ENCODE data around the gene STXBP6.

DNA sequence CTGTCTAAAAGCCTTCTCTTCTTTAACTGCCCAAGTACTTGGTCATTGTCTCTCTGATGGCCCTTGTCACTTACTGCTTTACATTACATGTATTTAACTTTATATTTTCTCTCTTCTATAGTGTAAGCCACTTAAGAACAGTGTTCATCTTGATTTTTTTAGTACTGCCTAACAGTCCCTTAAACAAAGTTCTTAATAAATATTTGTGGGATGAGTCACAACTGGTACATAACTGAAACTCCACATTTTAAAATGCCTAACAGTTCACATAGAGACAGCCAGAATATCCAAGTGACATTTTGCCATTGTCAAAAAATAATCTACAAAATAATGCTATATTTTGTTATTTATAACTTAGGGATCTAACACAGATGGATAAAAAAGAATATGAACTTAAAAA, 146.6 kb downstream of the STXBP6 start:
- TF ChIP-seq, protein P1, sequence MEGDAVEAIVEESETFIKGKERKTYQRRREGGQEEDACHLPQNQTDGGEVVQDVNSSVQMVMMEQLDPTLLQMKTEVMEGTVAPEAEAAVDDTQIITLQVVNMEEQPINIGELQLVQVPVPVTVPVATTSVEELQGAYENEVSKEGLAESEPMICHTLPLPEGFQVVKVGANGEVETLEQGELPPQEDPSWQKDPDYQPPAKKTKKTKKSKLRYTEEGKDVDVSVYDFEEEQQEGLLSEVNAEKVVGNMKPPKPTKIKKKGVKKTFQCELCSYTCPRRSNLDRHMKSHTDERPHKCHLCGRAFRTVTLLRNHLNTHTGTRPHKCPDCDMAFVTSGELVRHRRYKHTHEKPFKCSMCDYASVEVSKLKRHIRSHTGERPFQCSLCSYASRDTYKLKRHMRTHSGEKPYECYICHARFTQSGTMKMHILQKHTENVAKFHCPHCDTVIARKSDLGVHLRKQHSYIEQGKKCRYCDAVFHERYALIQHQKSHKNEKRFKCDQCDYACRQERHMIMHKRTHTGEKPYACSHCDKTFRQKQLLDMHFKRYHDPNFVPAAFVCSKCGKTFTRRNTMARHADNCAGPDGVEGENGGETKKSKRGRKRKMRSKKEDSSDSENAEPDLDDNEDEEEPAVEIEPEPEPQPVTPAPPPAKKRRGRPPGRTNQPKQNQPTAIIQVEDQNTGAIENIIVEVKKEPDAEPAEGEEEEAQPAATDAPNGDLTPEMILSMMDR (IDR thresholded peaks at IDR 0.05), result no peak
- no peak for TF ChIP-seq EP300 (IDR thresholded peaks at IDR 0.05)
